GM12878 (cell line): ENCODE results near the gene KPNA3. TPM values are rescaled to one million over a fixed set of nuclear protein-coding genes. Genes with fewer than 3 reads are reported as not detected.

Experiments used
- ATAC-seq: fragments of 200-7000 bp; cut with Tn5 transposase; 3 replicates; pipeline ENCODE4 v1.9.1; 2020; ENCODE audit warnings: mild to moderate bottlenecking, moderate library complexity
- BruUV-seq: library from RNA; stranded (reverse); fragments of 400-500 nt; replicated peaks from 2 replicates; lab custom pipeline; 2021; lab: Mats Ljungman, UMichigan
- CTCF ChIA-PET: fragments of 300-600 bp; sonication (Branson Sonifier 250); formaldehyde crosslinking; extraction: SDS; loops from one replicate; lab custom pipeline; 2021; ENCODE audit warnings: inconsistent platforms; lab: Yijun Ruan, JAX
- POLR2A ChIA-PET: fragments of 350-600 bp; formaldehyde crosslinking; extraction: SDS; loops from one replicate; lab custom pipeline; 2021; ENCODE audit warnings: inconsistent platforms; lab: Charles Lee
- RAD21 ChIA-PET: fragments of 300-600 bp; sonication (Branson Sonifier 250); formaldehyde crosslinking; loops from one replicate; lab custom pipeline; 2023; ENCODE audit warnings: antibody characterized with exemption; ENCODE audit not compliant: unreplicated experiment; lab: Charles Lee
- SMC1A ChIA-PET: fragments of 300-600 bp; sonication (Branson Sonifier 250); formaldehyde crosslinking; loops from one replicate; lab custom pipeline; 2023; ENCODE audit not compliant: unreplicated experiment, uncharacterized antibody; lab: Charles Lee
- DNase-seq: peaks from one replicate; pipeline ENCODE4 v3.0.0-alpha.2; 2011; ENCODE audit warnings: low read depth, low spot score
- FAIRE-seq: peaks from 3 replicates; lab custom pipeline; 2011; peaks lifted over from hg19 to GRCh38; lab: Jason Lieb, UNC
- H2AFZ ChIP-seq: 2 replicates; pipeline ENCODE4 v1.6.0; 2011; ENCODE audit warnings: low read depth, low read length, control low read depth; ENCODE audit not compliant: control insufficient read depth
- H3K27ac ChIP-seq: 2 replicates; pipeline ENCODE4 v1.5.1; 2011; ENCODE audit warnings: control low read depth; ENCODE audit not compliant: control insufficient read depth, insufficient read depth
- H3K27me3 ChIP-seq, 2 experiments: replicated peaks in 1 of 2; 2 replicates each; pipeline versions ENCODE4 v1.6.0 to v1.6.1; 2011; ENCODE audit warnings: low read length in 1 of 2; ENCODE audit not compliant: control insufficient read depth in 2 of 2, insufficient read depth in 2 of 2
- H3K36me3 ChIP-seq, 2 experiments: 2 replicates each; pipeline ENCODE4 v1.5.1; 2011; ENCODE audit warnings: low read length in 1 of 2; ENCODE audit not compliant: control insufficient read depth in 2 of 2, insufficient read depth in 2 of 2
- H3K4me1 ChIP-seq: 2 replicates; pipeline ENCODE4 v1.6.1; 2011; ENCODE audit warnings: mild to moderate bottlenecking, low read length, moderate library complexity, mixed read lengths; ENCODE audit not compliant: control insufficient read depth, insufficient read depth
- H3K4me2 ChIP-seq: 2 replicates; pipeline ENCODE4 v1.6.0; 2011; ENCODE audit warnings: control low read depth; ENCODE audit not compliant: control insufficient read depth, insufficient read depth
- H3K4me3 ChIP-seq: fragments of 200-600 bp; sonication (generic); 2 replicates; pipeline ENCODE4 v1.5.1; 2016
- H3K79me2 ChIP-seq: 2 replicates; pipeline ENCODE4 v1.6.0; 2011; ENCODE audit warnings: low read length; ENCODE audit not compliant: control insufficient read depth, insufficient read depth
- H3K9ac ChIP-seq: 2 replicates; pipeline ENCODE4 v1.8.0; 2011; ENCODE audit warnings: low read length, control low read depth, mixed read lengths; ENCODE audit not compliant: control insufficient read depth, insufficient read depth
- H3K9me3 ChIP-seq: replicated peaks from 3 replicates; pipeline ENCODE4 v1.5.1; 2011; ENCODE audit warnings: mild to moderate bottlenecking, low read length; ENCODE audit not compliant: control insufficient read depth, insufficient read depth
- H4K20me1 ChIP-seq: 2 replicates; pipeline ENCODE4 v1.6.0; 2011; ENCODE audit not compliant: control insufficient read depth, insufficient read depth
- CBFB ChIP-seq: IDR thresholded peaks from 2 replicates; pipeline ENCODE4 v1.6.1; 2016; ENCODE audit warnings: antibody characterized with exemption, low read depth
- CHD1 ChIP-seq: IDR thresholded peaks from 2 replicates; pipeline ENCODE4 v1.6.1; 2012; ENCODE audit warnings: low read depth, low read length, improper control_type of control experiment
- ESRRA ChIP-seq: IDR thresholded peaks from 2 replicates; pipeline ENCODE4 v1.6.1; 2012; ENCODE audit warnings: mild to moderate bottlenecking, low read length, improper control_type of control experiment
- IRF3 ChIP-seq: fragments of 450-650 bp; IDR thresholded peaks from 2 replicates; pipeline ENCODE4 v1.6.1; 2014; ENCODE audit warnings: mild to moderate bottlenecking
- MLLT1 ChIP-seq: fragments of 450-650 bp; IDR thresholded peaks from 2 replicates; pipeline ENCODE4 v1.6.1; 2016; ENCODE audit warnings: mild to moderate bottlenecking
- MXI1 ChIP-seq: fragments of 150-350 bp; IDR thresholded peaks from 2 replicates; pipeline ENCODE4 v1.6.1; 2011; ENCODE audit warnings: low read depth, mild to moderate bottlenecking, inconsistent platforms, low read length, improper control_type of control experiment
- MYB ChIP-seq: fragments of 150-350 bp; IDR thresholded peaks from 2 replicates; pipeline ENCODE4 v1.6.1; 2014; ENCODE audit warnings: mild to moderate bottlenecking, low read depth, low read length, borderline replicate concordance
- SMAD5 ChIP-seq: IDR thresholded peaks from 2 replicates; pipeline ENCODE4 v1.6.1; 2016; ENCODE audit warnings: antibody characterized with exemption, low read depth
- SPI1 ChIP-seq: IDR thresholded peaks from 2 replicates; pipeline ENCODE4 v1.6.1; 2011; ENCODE audit warnings: low read depth, mild to moderate bottlenecking, low read length, moderate library complexity, borderline replicate concordance; ENCODE audit not compliant: insufficient read depth
- SREBF1 ChIP-seq: IDR thresholded peaks from 2 replicates; pipeline ENCODE4 v1.6.1; 2012; ENCODE audit warnings: mild to moderate bottlenecking, low read length
- STAT1 ChIP-seq: fragments of 450-650 bp; conservative IDR thresholded peaks from 2 replicates; pipeline ENCODE4 v1.6.1; 2014; ENCODE audit warnings: antibody characterized with exemption, mild to moderate bottlenecking
- TAF1 ChIP-seq: IDR thresholded peaks from 2 replicates; pipeline ENCODE4 v1.6.1; 2011; ENCODE audit warnings: mild to moderate bottlenecking, low read depth, low read length, borderline replicate concordance
- TCF7 ChIP-seq: IDR thresholded peaks from 2 replicates; pipeline ENCODE4 v1.6.1; 2014; ENCODE audit warnings: antibody characterized with exemption, borderline replicate concordance
- ZBED1 ChIP-seq: IDR thresholded peaks from 2 replicates; pipeline ENCODE4 v1.6.1; 2016; ENCODE audit warnings: borderline replicate concordance
- ZNF384 ChIP-seq: IDR thresholded peaks from 2 replicates; pipeline ENCODE4 v1.6.1; 2012; ENCODE audit warnings: low read depth, mild to moderate bottlenecking, low read length, improper control_type of control experiment, borderline replicate concordance
- ZZZ3 ChIP-seq: IDR thresholded peaks from 2 replicates; pipeline ENCODE4 v1.6.1; 2011; ENCODE audit warnings: low read depth; ENCODE audit not compliant: control insufficient read depth, insufficient read length
- WGBS: methylation state at CpG from one replicate; pipeline ENCODE4 v1.1.6; 2016; ENCODE audit warnings: low lambda C conversion rate; ENCODE audit not compliant: insufficient replicate concordance, insufficient coverage; ENCODE audit errors: missing lambda C conversion rate; 5-methylcytosine and 5-hydroxymethylcytosine counted together
- in situ Hi-C: fragments of 300-500 bp; cut with MboI; formaldehyde crosslinking; loops from 9 replicates; pipeline ENCODE4 v1.14.3; 2018; ENCODE audit warnings: mixed read lengths
- intact Hi-C: fragments of 100-400 bp; cut with micrococcal nuclease; formaldehyde crosslinking; loops from one replicate; pipeline ENCODE4 v1.14.2; 2022; ENCODE audit not compliant: unreplicated experiment
- polyA plus RNA-seq, 11 experiments: library from polyadenylated mRNA; depleted of rRNA in 4 of 11; unstranded in 6 of 11; stranded (reverse) in 5 of 11; fragments of >200 nt; fragmentation: Nextera tagmentation in 4 of 11; fragmentation: Illumina TruSeq in 1 of 11; extraction: Ambion mirVana in 4 of 11; extraction: Trizol in 1 of 11; gene quantifications; 1 replicate in 1 of 11; 2 replicates in 10 of 11; pipeline versions ENCODE4 v1.2.1 to v1.2.3, GENCODE V29; 2011 to 2016; ENCODE audit warnings: inconsistent platforms in 2 of 11, missing spikeins in 2 of 11, low read depth in 1 of 11
- total RNA-seq, 4 experiments: library from RNA; depleted of rRNA in 3 of 4; stranded (reverse); fragments of >200 nt in 3 of 4; fragmentation: Illumina TruSeq in 1 of 4; extraction: Trizol in 1 of 4; gene quantifications; 2 replicates each; pipeline versions ENCODE4 v1.2.1 to v1.2.3, GENCODE V29; 2013 to 2021
- TF ChIP-seq, protein P1 (sequence below): fragments of 450-650 bp; formaldehyde crosslinking; IDR thresholded peaks from 2 replicates; pipeline ENCODE4 v1.5.0; 2022; ENCODE audit warnings: mild to moderate bottlenecking, missing genetic modification characterization
- TF ChIP-seq, protein P2 (sequence below): IDR thresholded peaks from 2 replicates; pipeline ENCODE4 v1.6.1; 2012; ENCODE audit warnings: low read length, inconsistent platforms

Gene KPNA3
- total and polyA plus RNA-seq, 10 of the 15 experiments (the other 5 are each of a cell fraction or from before 2014, with no cell fraction given): 23.3 to 50.5 (median 31.1) TPM

- ChIA-PET POLR2A (no interaction called here), CTCF (interaction anchor here (1.1 kb wide), 1 partner anchor 19 kb away, joined by 3 read pairs; no protein-coding TSS in a partner anchor), SMC1A (interaction anchor here (1.0 kb wide), 1 partner anchor 10 kb away, joined by 3 read pairs; the partner anchor contains the start of gene KPNA3), RAD21 (no interaction called here)
- Histone ChIP-seq H3K9me3 (no peaks in the 10 kb centered on the region), H3K79me2 (no peaks in the 10 kb centered on the region), H3K4me3 (no peak overlapping the region), H3K36me3 (no peaks in the 10 kb centered on the region), H2AFZ (no peak overlapping the region), H3K9ac (no peak overlapping the region), H3K27me3 (no peaks in the 10 kb centered on the region), H4K20me1 (no peaks in the 10 kb centered on the region), H3K4me1 (no peaks in the 10 kb centered on the region), H3K4me2 (no peak overlapping the region), H3K27ac (no peak overlapping the region)
- no TSS peak for BruUV-seq
- intact Hi-C loops (no loop called here), in situ Hi-C loops (no loop called here)
- ATAC-seq: no peak
- WGBS: 59% methylated on average over 5 of the region's 5 CpGs
- no peak for FAIRE-seq
- DNase-seq: no peak
- no peak for TF ChIP-seq CBFB
- TF ChIP-seq ZZZ3: no peak
- TF ChIP-seq MYB: no peak
- TF ChIP-seq, protein P1, sequence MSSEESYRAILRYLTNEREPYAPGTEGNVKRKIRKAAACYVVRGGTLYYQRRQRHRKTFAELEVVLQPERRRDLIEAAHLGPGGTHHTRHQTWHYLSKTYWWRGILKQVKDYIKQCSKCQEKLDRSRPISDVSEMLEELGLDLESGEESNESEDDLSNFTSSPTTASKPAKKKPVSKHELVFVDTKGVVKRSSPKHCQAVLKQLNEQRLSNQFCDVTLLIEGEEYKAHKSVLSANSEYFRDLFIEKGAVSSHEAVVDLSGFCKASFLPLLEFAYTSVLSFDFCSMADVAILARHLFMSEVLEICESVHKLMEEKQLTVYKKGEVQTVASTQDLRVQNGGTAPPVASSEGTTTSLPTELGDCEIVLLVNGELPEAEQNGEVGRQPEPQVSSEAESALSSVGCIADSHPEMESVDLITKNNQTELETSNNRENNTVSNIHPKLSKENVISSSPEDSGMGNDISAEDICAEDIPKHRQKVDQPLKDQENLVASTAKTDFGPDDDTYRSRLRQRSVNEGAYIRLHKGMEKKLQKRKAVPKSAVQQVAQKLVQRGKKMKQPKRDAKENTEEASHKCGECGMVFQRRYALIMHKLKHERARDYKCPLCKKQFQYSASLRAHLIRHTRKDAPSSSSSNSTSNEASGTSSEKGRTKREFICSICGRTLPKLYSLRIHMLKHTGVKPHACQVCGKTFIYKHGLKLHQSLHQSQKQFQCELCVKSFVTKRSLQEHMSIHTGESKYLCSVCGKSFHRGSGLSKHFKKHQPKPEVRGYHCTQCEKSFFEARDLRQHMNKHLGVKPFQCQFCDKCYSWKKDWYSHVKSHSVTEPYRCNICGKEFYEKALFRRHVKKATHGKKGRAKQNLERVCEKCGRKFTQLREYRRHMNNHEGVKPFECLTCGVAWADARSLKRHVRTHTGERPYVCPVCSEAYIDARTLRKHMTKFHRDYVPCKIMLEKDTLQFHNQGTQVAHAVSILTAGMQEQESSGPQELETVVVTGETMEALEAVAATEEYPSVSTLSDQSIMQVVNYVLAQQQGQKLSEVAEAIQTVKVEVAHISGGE: no peak
- no peak for TF ChIP-seq TAF1
- no peak for TF ChIP-seq ZBED1
- TF ChIP-seq SMAD5: no peak
- no peak for TF ChIP-seq SREBF1
- TF ChIP-seq, protein P2, sequence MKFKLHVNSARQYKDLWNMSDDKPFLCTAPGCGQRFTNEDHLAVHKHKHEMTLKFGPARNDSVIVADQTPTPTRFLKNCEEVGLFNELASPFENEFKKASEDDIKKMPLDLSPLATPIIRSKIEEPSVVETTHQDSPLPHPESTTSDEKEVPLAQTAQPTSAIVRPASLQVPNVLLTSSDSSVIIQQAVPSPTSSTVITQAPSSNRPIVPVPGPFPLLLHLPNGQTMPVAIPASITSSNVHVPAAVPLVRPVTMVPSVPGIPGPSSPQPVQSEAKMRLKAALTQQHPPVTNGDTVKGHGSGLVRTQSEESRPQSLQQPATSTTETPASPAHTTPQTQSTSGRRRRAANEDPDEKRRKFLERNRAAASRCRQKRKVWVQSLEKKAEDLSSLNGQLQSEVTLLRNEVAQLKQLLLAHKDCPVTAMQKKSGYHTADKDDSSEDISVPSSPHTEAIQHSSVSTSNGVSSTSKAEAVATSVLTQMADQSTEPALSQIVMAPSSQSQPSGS: no peak
- TF ChIP-seq SPI1: no peak
- TF ChIP-seq MXI1: no peak
- TF ChIP-seq ESRRA: no peak
- no peak for TF ChIP-seq STAT1
- no peak for TF ChIP-seq TCF7
- no peak for TF ChIP-seq ZNF384
- TF ChIP-seq MLLT1: no peak
- no peak for TF ChIP-seq IRF3
- TF ChIP-seq CHD1: no peak
Measured at GRCh38 chr13:49802426-49802825, 9.9 kb upstream of the KPNA3 start.
